Upper lobe of right lung (tissue), 1 donor: ENCODE data around the gene FCRL3. TPM values are rescaled to one million over a fixed set of nuclear protein-coding genes. Genes with fewer than 3 reads are reported as not detected.

Source experiments
- ATAC-seq: fragments of 200-7000 bp; cut with Tn5 transposase; one replicate; pipeline ENCODE4 v1.9.1; 2020; ENCODE audit warnings: mild to moderate bottlenecking, moderate library complexity
- DNase-seq: peaks from one replicate; pipeline ENCODE4 v3.0.0-alpha.2; 2020
- H3K27ac ChIP-seq: fragments of 200-600 bp; one replicate; pipeline ENCODE4 v1.8.0; 2022
- H3K27me3 ChIP-seq: fragments of 200-600 bp; one replicate; pipeline ENCODE4 v1.8.0; 2022; ENCODE audit warnings: mild to moderate bottlenecking
- H3K36me3 ChIP-seq: fragments of 200-600 bp; one replicate; pipeline ENCODE4 v1.8.0; 2022
- H3K4me1 ChIP-seq: fragments of 200-600 bp; one replicate; pipeline ENCODE4 v1.8.0; 2022
- H3K4me3 ChIP-seq: fragments of 200-600 bp; one replicate; pipeline ENCODE4 v1.8.0; 2022; ENCODE audit warnings: mild to moderate bottlenecking
- H3K9me3 ChIP-seq: fragments of 200-600 bp; one replicate; pipeline ENCODE4 v1.8.0; 2022
- CTCF ChIP-seq: fragments of 200-600 bp; IDR thresholded peaks from one replicate; pipeline ENCODE4 v1.8.0; 2022; ENCODE audit warnings: antibody characterized with exemption
- intact Hi-C: fragments of 100-400 bp; cut with DNase I; formaldehyde crosslinking; loops from one replicate; pipeline ENCODE4 v1.11.0; 2022
- total RNA-seq: library from RNA; stranded (reverse); fragmentation: NEBNext Ultra II Directional; extraction: Animal tissue kit (Norgen Biotek cat#: 25700); gene quantifications from one replicate; pipeline ENCODE4 v1.2.1, GENCODE V29; 2021
- donor health status: DM: no; HTN: yes; CAD: no; lungs with severe emphysema.

The FCRL3 gene
- total RNA-seq, 1 donor from 2014 or later: 0.67 TPM

GRCh38 chr1:157725221-157725577 is 24.6 kb upstream of the FCRL3 start:
- no peak overlapping the region for H3K4me3 ChIP-seq
- no peak for TF ChIP-seq CTCF
- H3K27ac ChIP-seq: no peak overlapping the region
- no peaks in the 10 kb centered on the region for H3K9me3 ChIP-seq
- no peaks in the 10 kb centered on the region for H3K4me1 ChIP-seq
- H3K36me3 ChIP-seq: no peaks in the 10 kb centered on the region
- intact Hi-C loops: no loop called here
- no peak for DNase-seq
- H3K27me3 ChIP-seq: no peaks in the 10 kb centered on the region
- no peak for ATAC-seq

DNA sequence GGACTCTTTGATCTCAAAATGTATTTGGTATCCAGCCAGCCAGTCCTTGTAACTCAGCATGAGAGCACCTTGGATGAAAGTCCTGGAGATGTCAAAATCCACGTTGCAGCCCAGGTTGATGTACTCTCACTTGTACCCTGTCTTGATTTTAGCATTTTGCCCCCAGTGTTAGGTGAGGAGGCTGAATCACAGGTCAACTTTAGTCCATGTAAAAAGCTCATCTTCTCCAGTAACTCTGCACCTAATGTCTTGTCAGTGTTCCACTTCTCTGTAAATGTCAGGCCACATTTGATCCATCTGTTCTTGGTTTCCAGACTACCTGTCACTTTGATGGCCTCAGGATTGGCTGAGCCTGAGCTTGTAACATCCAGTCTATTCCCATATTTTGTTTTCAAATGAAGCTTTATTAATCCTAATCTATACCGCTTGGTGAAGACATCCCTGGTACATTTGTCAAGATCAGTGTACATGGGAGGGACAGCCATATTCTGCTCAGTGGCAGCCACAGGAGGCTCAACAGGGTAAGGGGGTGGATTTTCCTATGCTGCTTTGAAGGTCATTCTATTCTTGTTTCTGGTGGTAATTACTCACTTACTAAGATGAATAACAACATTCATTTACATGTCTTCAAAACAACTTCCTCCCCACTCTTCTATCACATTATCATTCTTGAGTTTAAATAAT is 24.1 kb upstream of the FCRL3 start:
- no peak for DNase-seq
- Histone ChIP-seq H3K36me3 (no peaks in the 10 kb centered on the region), H3K9me3 (no peaks in the 10 kb centered on the region), H3K27me3 (no peaks in the 10 kb centered on the region), H3K4me1 (no peaks in the 10 kb centered on the region), H3K27ac (no peak overlapping the region), H3K4me3 (no peak overlapping the region)
- TF ChIP-seq CTCF: no peak
- no peak for ATAC-seq
- intact Hi-C loops: no loop called here

- H3K27me3 ChIP-seq: no peaks in the 10 kb centered on the region
- H3K9me3 ChIP-seq: no peaks in the 10 kb centered on the region
- H3K36me3 ChIP-seq: no peaks in the 10 kb centered on the region
- no peak overlapping the region for H3K27ac ChIP-seq
- ATAC-seq (no peak), DNase-seq (no peak)
- intact Hi-C loops: no loop called here
- no peaks in the 10 kb centered on the region for H3K4me1 ChIP-seq
- H3K4me3 ChIP-seq: no peak overlapping the region
- no peak for TF ChIP-seq CTCF
Measured at GRCh38 chr1:157723157-157723556, 22.6 kb upstream of the FCRL3 start.

DNA sequence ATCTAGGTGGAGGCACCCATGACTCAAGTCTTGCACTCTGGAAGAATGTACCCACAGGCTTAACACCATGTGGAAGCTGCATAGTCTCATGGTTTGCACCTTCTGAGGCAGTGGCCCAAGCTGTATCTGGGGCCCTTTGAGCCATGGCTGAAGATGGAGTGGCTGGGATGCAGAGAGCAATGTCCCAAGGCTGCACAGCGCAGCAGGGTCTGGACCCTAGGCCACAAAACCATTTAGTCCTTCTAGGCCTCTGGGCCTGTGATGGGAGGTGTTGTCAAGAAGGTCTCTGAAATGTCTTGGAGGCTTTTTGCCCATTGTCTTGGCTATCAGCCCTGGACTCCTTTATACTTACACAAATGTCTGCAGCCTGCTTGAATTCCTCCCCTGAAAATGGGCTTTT is 21.4 kb upstream of the FCRL3 start:
- Histone ChIP-seq H3K9me3 (no peaks in the 10 kb centered on the region), H3K27ac (no peak overlapping the region), H3K36me3 (no peaks in the 10 kb centered on the region), H3K4me3 (no peak overlapping the region), H3K4me1 (no peaks in the 10 kb centered on the region), H3K27me3 (no peaks in the 10 kb centered on the region)
- DNase-seq (no peak), ATAC-seq (no peak)
- intact Hi-C loops: no loop called here
- no peak for TF ChIP-seq CTCF

GRCh38 chr1:157715736-157716135 is 15.2 kb upstream of the FCRL3 start:
- no peak for TF ChIP-seq CTCF
- no peak for ATAC-seq
- no peaks in the 10 kb centered on the region for H3K4me1 ChIP-seq
- no peak for DNase-seq
- no peaks in the 10 kb centered on the region for H3K36me3 ChIP-seq
- intact Hi-C loops: no loop called here
- H3K9me3 ChIP-seq: no peaks in the 10 kb centered on the region
- no peak overlapping the region for H3K4me3 ChIP-seq
- H3K27ac ChIP-seq: no peak overlapping the region
- H3K27me3 ChIP-seq: no peaks in the 10 kb centered on the region

GRCh38 chr1:157711802-157712201 is 11.2 kb upstream of the FCRL3 start:
- no peak overlapping the region for H3K27ac ChIP-seq
- no peaks in the 10 kb centered on the region for H3K27me3 ChIP-seq
- ATAC-seq (no peak), DNase-seq (no peak)
- TF ChIP-seq CTCF: no peak
- H3K36me3 ChIP-seq: no peaks in the 10 kb centered on the region
- no peak overlapping the region for H3K4me3 ChIP-seq
- H3K9me3 ChIP-seq: no peaks in the 10 kb centered on the region
- intact Hi-C loops: no loop called here
- no peaks in the 10 kb centered on the region for H3K4me1 ChIP-seq
